GM18519 (cell line): ENCODE results near the gene KRT7.
"Not testable (repeated sequence)": the region's sequence is repeated elsewhere in the genome, so short reads cannot be mapped to it uniquely, and the experiment has no call there.

Experiments used
- ATAC-seq: cut with Tn5 transposase; IDR thresholded peaks from one replicate; pipeline ENCODE4 v1.9.1; 2021; ENCODE audit warnings: mild to moderate bottlenecking, moderate library complexity; ENCODE audit not compliant: unreplicated experiment, low FRiP score

Gene KRT7

GRCh38 chr12:52243259-52243855, 10.3 kb downstream of the KRT7 start:
- ATAC-seq = no peak

DNA sequence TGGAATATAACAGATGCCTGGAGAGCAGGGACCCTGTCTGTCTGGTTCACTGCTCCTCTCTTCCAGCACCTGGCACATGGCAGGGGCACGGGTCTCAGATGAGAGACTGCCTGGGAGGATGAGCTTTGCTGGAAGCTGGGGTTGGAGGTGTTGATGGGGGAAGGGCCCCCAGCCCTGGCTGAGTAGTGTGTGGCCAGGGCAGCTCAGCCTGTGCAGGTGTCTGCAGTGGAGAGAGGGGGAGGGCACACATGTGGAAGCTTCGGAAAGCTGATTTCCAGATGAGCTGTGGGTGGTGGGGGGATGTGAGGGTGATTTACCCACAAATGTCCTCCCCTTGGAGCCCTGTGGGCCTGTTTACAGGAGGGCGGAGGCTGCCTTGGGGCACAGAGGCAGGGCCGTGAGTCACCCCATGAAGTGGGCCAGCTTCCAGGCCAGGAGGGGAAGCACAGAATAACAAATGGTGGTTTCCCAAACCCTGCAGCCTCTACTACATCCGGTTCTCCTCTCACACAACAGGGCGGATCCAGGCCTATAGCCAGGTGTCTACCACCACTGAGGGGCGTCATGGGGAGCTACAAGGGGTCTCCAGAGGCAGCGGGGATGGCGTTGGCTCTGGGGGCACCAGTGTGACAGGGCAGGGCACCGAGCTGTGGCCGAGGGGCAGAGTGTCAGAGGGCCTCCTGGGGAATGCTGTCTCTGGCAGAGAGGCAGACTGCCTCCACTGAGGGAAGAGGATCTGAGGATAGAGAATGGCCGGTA, 11.0 kb downstream of the KRT7 start:
- ATAC-seq = no peak

- ATAC-seq = no peak
These were observed 11.6 kb downstream of the KRT7 start for GRCh38 chr12:52244615-52244994.

DNA sequence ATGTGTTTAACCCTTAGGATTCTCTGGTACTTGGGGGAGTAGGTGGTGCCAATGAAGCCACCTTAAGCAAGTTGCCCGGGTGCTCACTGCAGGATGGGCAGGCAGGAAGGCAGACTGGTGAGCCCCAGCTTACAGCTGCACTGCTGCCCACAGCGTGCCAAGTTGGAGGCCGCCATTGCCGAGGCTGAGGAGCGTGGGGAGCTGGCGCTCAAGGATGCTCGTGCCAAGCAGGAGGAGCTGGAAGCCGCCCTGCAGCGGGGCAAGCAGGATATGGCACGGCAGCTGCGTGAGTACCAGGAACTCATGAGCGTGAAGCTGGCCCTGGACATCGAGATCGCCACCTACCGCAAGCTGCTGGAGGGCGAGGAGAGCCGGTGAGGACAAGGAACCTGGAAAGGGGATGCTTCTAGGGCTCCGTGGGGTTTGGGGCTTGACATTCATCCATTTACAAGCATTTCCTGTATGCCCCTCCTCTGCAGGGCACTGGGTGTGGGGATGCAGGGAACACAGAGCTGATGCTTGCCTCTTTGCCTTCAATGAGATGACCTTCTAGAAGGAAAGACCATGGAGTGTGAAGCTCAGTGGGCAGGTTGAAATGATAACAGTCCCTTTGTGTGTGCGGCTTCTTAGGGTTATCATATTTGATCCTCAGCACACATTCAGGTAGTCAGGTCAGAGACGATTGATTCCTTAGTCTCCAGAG, 12.4 kb downstream of the KRT7 start:
- ATAC-seq = no peak

DNA sequence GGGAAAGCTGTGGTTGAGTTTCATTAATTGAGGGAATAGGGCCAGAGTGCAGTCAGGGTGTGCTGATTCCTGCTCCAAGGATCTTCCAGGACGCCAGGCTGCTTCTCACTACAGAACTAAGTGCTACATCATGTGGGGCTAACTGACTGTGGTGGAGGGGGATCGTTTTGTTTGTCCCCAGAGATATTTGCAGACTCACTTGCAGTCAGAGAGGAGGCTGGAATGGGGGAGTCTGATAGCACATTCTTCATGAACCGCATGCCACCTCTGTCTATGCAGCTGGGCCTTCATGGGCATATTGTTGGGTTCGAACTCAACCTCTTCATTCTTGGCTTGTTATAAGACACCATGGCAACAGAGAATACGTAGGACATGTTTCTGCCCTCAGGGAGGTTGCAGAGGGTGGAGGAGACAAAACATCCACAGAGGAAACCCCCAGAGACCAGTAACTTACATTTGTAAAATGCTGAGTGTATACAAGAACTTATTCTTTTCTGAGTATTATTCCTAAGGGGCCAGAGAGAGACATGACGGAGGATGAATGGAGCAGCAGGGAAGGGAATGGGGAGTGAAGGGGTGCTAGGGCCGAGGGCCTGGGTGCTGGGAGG, 13.0 kb downstream of the KRT7 start:
- no peak for ATAC-seq

DNA sequence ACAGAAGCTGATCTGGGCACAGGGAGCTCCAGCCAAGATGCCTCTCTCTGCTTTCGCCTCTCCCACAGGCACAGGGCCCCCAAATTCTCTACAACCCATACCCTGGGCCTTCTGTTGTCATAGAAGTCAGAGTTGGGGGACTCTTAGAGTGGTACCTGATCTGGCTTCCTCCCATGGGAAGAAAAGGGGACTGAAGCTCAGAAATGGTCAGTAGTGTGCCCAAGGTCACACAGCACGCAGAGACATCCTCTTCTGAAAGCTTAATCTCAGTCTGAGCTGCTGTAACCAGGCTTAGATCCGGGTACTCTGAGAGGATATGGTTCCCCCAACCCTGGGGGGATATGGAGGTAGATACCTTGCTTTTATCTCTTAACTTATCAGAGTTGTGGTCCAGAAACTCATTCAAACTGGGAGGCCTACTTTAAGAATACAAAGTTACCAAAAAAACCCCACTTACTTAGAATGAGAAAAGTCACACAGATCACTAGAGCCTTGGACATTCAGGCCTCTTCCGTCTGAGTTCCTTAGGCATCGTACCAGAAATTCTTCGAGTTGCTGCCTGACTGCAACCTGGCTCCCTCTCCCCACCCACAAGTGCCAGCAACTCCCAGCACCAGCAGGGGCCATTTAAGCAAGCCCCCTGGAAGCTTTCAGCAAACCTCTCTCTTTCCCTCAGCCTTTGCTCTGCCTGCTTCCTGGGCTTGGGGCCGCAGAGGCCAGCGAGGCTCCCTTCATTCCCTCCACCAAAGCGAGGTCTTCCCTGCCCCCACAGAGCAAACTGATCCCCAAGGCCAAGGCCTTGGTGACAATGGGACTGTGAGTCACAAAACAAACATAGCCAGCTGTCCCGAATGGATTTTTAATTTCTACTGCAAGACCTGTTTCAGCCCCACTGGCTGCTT, 13.9 kb downstream of the KRT7 start:
- no peak for ATAC-seq

- ATAC-seq = no peak
These were observed 14.8 kb downstream of the KRT7 start for GRCh38 chr12:52247622-52248540.

- ATAC-seq = no peak
These were observed 15.8 kb downstream of the KRT7 start for GRCh38 chr12:52248541-52249461.

DNA sequence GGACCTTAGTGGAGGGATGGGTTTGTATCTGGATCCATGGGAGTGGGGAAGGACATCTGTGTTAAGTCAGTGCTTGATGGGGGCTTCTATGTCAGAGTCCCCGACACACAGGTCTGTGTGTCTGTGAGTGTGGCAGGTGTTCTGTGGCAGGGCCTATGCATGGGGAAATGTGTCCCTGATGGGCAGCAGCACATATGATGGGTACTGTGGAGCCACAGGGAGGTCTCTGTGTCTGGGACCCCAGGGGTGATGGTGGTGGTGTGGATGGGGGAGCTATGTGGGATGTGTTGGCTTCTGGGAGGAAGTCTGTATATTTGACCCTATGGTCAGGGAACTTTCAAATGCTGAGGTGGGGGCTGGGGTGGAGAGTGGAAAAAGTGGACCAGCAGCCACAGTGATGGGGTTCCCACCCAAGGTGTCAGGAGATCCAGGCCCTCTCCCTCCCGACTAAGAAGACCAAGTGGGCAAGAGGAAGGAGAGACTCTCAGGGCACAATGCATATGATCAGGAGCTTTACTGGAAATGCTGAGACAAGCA, 16.5 kb downstream of the KRT7 start:
- no peak for ATAC-seq

- ATAC-seq = no peak
These were observed 17.3 kb downstream of the KRT7 start for GRCh38 chr12:52250048-52250990.

DNA sequence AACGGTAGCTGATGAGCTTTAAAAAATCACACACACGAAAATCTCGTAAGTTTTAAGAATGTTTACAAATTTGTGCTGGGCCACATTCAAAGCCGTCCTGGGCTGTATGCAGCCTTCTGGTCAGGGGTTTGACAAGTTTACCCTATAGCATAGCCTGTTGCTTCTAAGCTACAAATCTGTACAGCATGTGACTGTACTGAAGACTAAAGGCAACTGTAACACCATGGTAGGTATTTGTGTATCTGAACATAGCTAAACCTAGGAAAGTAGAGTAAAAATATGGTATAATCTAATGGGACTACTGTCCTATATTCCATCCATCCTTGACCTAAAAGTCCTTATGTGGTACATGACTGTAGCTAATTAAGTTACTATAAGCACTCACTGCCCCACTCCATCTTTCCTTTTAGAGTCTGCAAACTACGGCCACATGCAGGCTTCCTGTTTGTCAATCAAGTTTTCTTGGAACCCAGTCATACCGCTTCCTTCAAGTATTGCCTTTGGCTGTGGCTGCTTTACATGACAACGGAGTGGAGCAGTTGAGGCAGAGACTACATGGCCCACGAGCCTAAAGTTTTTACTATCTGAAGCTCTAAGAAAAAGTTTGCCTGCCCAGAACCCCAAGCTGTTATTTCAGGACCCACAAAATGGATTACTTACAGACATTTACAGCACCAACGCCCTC, 18.5 kb downstream of the KRT7 start:
- no peak for ATAC-seq

DNA sequence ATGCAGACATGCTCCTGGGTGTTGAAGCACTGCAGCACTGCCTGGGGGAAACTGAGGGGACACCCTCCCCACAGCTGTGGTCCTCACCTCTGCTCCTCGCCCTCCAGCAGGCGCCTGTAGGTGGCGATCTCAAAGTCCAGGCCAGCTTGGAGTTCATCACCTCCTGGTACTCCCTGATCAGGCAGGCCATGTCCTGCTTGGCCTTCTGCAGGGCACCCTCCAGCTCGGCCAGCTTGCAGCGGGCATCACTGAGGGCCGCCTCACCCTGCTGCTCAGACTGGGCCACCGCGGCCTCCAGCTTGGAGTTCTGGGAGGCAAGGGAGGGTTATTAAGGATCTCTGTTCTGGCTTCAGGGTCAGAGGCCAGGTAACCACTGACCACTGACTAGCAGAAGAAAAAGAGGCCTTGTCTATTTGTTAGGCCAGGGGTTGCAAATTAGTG, 19.2 kb downstream of the KRT7 start:
- ATAC-seq = not testable (repeated sequence)

GRCh38 chr12:52252728-52253343, 19.8 kb downstream of the KRT7 start:
- ATAC-seq = no peak

GRCh38 chr12:52253391-52254179, 20.5 kb downstream of the KRT7 start:
- no peak for ATAC-seq
